Type B pancreatic cell (in vitro differentiated cells): Measurements from ENCODE around the gene BSG. TPM values are rescaled to one million over a fixed set of nuclear protein-coding genes. Genes with fewer than 3 reads are reported as not detected.

Source experiments
- DNase-seq: peaks from one replicate; pipeline ENCODE4 v3.0.0; 2021; ENCODE audit warnings: mixed read lengths; ENCODE audit not compliant: unreplicated experiment; ENCODE audit errors: extremely low spot score
- H3K27ac Mint-ChIP-seq: 2 replicates; pipeline ENCODE4 v1.8.0; 2021; ENCODE audit warnings: mild to moderate bottlenecking, mixed read lengths
- H3K27me3 Mint-ChIP-seq: 2 replicates; pipeline ENCODE4 v1.8.0; 2021; ENCODE audit warnings: mixed read lengths
- H3K36me3 Mint-ChIP-seq: 2 replicates; pipeline ENCODE4 v1.8.0; 2021; ENCODE audit warnings: mixed read lengths
- H3K4me1 Mint-ChIP-seq: one replicate; pipeline ENCODE4 v1.8.0; 2021; ENCODE audit warnings: mixed read lengths; ENCODE audit not compliant: unreplicated experiment
- H3K4me3 Mint-ChIP-seq: 2 replicates; pipeline ENCODE4 v1.8.0; 2021; ENCODE audit warnings: mild to moderate bottlenecking, mixed read lengths
- H3K9me3 Mint-ChIP-seq: 2 replicates; pipeline ENCODE4 v1.8.0; 2021; ENCODE audit warnings: mixed read lengths
- CTCF ChIP-seq: fragments of 200-600 bp; sonication (generic); conservative IDR thresholded peaks from 2 replicates; pipeline ENCODE4 v1.5.0; 2021; ENCODE audit warnings: antibody characterized with exemption, mild to moderate bottlenecking
- total RNA-seq: library from RNA; stranded (reverse); gene quantifications from 2 replicates; pipeline ENCODE4 v1.2.1, GENCODE V29; 2021; ENCODE audit warnings: low replicate concordance

The BSG gene
- total RNA-seq, 1 donor from 2014 or later, result 522 TPM

- no peak for TF ChIP-seq CTCF
- Mint-ChIP-seq H3K27ac (no peak overlapping the region), H3K9me3 (no peaks in the 10 kb centered on the region), H3K36me3 (peaks cover 10% of the 10 kb centered on the region), H3K27me3 (no peaks in the 10 kb centered on the region), H3K4me3 (no peak overlapping the region), H3K4me1 (peaks cover 5% of the 10 kb centered on the region)
- DNase-seq, result no peak
Observed at GRCh38 chr19:611481-611868, 39.1 kb downstream of the BSG start.

GRCh38 chr19:612941-613340, 40.5 kb downstream of the BSG start:
- H3K36me3 Mint-ChIP-seq, result peaks cover 10% of the 10 kb centered on the region
- H3K27ac Mint-ChIP-seq, result no peak overlapping the region
- no peaks in the 10 kb centered on the region for H3K27me3 Mint-ChIP-seq
- peaks cover 5% of the 10 kb centered on the region for H3K4me1 Mint-ChIP-seq
- no peak for DNase-seq
- no peak for TF ChIP-seq CTCF
- H3K4me3 Mint-ChIP-seq, result no peak overlapping the region
- H3K9me3 Mint-ChIP-seq, result no peaks in the 10 kb centered on the region

GRCh38 chr19:613732-614567, 41.6 kb downstream of the BSG start:
- H3K36me3 Mint-ChIP-seq, result peaks cover 10% of the 10 kb centered on the region
- H3K27ac Mint-ChIP-seq, result no peak overlapping the region
- no peaks in the 10 kb centered on the region for H3K9me3 Mint-ChIP-seq
- no peak overlapping the region for H3K4me3 Mint-ChIP-seq
- TF ChIP-seq CTCF, result no peak
- H3K27me3 Mint-ChIP-seq, result no peaks in the 10 kb centered on the region
- no peak for DNase-seq
- peaks cover 5% of the 10 kb centered on the region for H3K4me1 Mint-ChIP-seq

- H3K36me3 Mint-ChIP-seq, result peaks cover 10% of the 10 kb centered on the region
- TF ChIP-seq CTCF, result no peak
- no peaks in the 10 kb centered on the region for H3K9me3 Mint-ChIP-seq
- H3K4me1 Mint-ChIP-seq, result peaks cover 5% of the 10 kb centered on the region
- no peak overlapping the region for H3K4me3 Mint-ChIP-seq
- H3K27ac Mint-ChIP-seq, result no peak overlapping the region
- no peak for DNase-seq
- no peaks in the 10 kb centered on the region for H3K27me3 Mint-ChIP-seq
Observed at GRCh38 chr19:615619-616018, 43.2 kb downstream of the BSG start.

- H3K27me3 Mint-ChIP-seq, result no peaks in the 10 kb centered on the region
- peaks cover under 1% of the 10 kb centered on the region for H3K4me1 Mint-ChIP-seq
- no peak overlapping the region for H3K27ac Mint-ChIP-seq
- peaks cover 10% of the 10 kb centered on the region for H3K36me3 Mint-ChIP-seq
- TF ChIP-seq CTCF, result no peak
- H3K9me3 Mint-ChIP-seq, result no peaks in the 10 kb centered on the region
- no peak overlapping the region for H3K4me3 Mint-ChIP-seq
- no peak for DNase-seq
Observed at GRCh38 chr19:616062-616700, 43.8 kb downstream of the BSG start.
